ENCODE data around the gene ZSCAN12.
"Not testable (repeated sequence)": the region's sequence is repeated elsewhere in the genome, so short reads cannot be mapped to it uniquely, and the experiment has no call there.

ZSCAN12 gene

DNA sequence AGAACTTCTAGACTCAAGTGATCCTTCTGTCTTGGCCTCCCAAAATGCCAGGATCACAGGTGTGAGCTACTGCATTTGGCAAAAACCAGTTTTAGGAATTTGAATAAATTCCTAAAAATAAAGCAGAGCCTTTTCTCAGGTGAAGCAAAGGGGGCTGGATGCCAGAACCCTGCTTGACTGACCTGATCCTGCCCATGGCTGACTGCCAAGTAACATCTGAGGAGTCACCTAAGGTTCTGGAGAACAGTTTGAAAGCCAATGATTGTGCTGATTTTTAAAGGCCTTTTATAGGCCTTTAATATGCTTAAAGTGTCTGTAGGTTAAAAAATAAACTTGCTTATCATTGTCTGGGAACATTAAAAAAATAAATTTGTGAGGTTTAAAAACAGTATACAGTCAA is 14.1 kb upstream of the ZSCAN12 start:
- Histone ChIP-seq H3K4me3 (IDR thresholded peaks at IDR 0.05; ENCODE audit: insufficient read depth, low read depth, low read length) (no peak overlapping the region), H3K79me2 (ENCODE audit: insufficient read depth, low read depth) (no peaks in the 10 kb centered on the region), H3K27me3 (ENCODE audit: insufficient read depth, low read depth) (no peaks in the 10 kb centered on the region), H3K9ac (no peak overlapping the region), H4K20me1 (ENCODE audit: insufficient read depth) (no peaks in the 10 kb centered on the region), H2AFZ (ENCODE audit: low read depth) (no peak overlapping the region), H3K4me1 (ENCODE audit: low read depth, poor library complexity, severe bottlenecking) (no peaks in the 10 kb centered on the region), H3K4me2 (no peak overlapping the region), H3K36me3 (ENCODE audit: insufficient read depth) (no peaks in the 10 kb centered on the region), H3K27ac (no peak overlapping the region)
- TF ChIP-seq, protein P1, sequence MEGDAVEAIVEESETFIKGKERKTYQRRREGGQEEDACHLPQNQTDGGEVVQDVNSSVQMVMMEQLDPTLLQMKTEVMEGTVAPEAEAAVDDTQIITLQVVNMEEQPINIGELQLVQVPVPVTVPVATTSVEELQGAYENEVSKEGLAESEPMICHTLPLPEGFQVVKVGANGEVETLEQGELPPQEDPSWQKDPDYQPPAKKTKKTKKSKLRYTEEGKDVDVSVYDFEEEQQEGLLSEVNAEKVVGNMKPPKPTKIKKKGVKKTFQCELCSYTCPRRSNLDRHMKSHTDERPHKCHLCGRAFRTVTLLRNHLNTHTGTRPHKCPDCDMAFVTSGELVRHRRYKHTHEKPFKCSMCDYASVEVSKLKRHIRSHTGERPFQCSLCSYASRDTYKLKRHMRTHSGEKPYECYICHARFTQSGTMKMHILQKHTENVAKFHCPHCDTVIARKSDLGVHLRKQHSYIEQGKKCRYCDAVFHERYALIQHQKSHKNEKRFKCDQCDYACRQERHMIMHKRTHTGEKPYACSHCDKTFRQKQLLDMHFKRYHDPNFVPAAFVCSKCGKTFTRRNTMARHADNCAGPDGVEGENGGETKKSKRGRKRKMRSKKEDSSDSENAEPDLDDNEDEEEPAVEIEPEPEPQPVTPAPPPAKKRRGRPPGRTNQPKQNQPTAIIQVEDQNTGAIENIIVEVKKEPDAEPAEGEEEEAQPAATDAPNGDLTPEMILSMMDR (conservative IDR thresholded peaks at IDR 0.05; ENCODE audit: low read depth, low read length), result no peak

DNA sequence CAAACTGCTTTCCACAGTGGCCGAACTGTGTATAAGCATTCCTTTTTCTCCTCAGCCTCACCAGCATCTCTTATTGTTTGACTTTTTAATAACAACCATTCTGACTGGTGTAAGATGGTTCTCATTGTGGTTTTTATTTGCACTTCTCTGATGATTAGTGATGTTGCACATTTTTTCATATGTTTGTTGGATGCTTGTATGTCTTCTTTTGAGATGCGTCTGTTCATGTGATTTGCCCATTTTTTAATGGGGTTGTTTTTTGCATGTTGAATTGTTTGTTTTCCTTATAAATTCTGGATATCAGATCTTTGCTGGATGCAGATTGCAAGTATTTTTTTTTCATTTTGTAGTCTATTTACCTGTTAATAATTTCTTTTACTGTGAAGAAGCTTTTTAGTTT is 11.2 kb upstream of the ZSCAN12 start:
- H3K27me3 ChIP-seq (ENCODE audit: insufficient read depth, low read depth), result no peaks in the 10 kb centered on the region
- no peaks in the 10 kb centered on the region for H4K20me1 ChIP-seq (ENCODE audit: insufficient read depth)
- no peaks in the 10 kb centered on the region for H3K79me2 ChIP-seq (ENCODE audit: insufficient read depth, low read depth)
- no peaks in the 10 kb centered on the region for H3K36me3 ChIP-seq (ENCODE audit: insufficient read depth)
- H3K9ac ChIP-seq, result no peak overlapping the region
- no peak overlapping the region for H3K4me3 ChIP-seq (IDR thresholded peaks at IDR 0.05; ENCODE audit: insufficient read depth, low read depth, low read length)
- no peaks in the 10 kb centered on the region for H3K4me1 ChIP-seq (ENCODE audit: low read depth, poor library complexity, severe bottlenecking)
- H3K27ac ChIP-seq, result no peak overlapping the region
- H2AFZ ChIP-seq (ENCODE audit: low read depth), result no peak overlapping the region
- H3K4me2 ChIP-seq, result no peak overlapping the region
- TF ChIP-seq, protein P1 (conservative IDR thresholded peaks at IDR 0.05; ENCODE audit: low read depth, low read length), result no peak

DNA sequence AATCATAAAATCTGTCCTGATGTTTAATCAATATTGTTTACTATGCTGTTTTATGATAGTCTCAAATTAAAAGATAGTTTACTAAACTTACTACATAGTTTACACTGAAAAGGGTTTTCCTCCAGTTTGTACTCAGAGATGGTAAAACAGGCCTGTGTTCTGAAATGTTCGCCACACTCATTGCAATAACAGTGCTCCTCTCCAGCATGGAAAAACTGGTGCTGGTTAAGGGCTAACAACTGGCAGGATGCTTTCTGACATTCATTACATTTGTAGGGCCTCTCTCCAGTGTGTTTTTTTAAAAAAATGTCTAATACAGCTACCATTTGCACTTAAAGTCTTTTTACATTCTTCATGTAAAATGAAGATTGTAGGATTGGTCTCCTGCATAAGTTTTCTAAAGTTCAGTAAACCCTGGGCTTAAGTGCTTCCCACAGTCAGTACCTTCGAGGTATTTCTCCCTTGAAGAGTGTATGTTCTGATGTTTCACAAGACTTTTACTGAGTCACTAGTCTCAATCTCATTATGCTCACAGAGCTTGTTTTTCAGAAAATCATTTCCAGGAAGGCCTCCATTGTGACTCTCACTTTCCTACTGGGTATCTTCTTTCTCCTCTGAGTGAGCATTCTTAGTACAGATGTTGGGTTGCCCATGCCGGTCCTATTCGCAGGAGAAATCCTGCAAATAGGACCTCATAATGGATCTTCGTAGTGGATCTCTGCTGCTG is 8.7 kb upstream of the ZSCAN12 start:
- H3K4me3 ChIP-seq (IDR thresholded peaks at IDR 0.05; ENCODE audit: insufficient read depth, low read depth, low read length), result no peak overlapping the region
- H3K4me2 ChIP-seq, result no peak overlapping the region
- no peak overlapping the region for H3K9ac ChIP-seq
- H3K79me2 ChIP-seq (ENCODE audit: insufficient read depth, low read depth), result no peaks in the 10 kb centered on the region
- no peak overlapping the region for H2AFZ ChIP-seq (ENCODE audit: low read depth)
- H3K4me1 ChIP-seq (ENCODE audit: low read depth, poor library complexity, severe bottlenecking), result no peaks in the 10 kb centered on the region
- no peaks in the 10 kb centered on the region for H3K36me3 ChIP-seq (ENCODE audit: insufficient read depth)
- TF ChIP-seq, protein P1 (conservative IDR thresholded peaks at IDR 0.05; ENCODE audit: low read depth, low read length), result no peak
- H4K20me1 ChIP-seq (ENCODE audit: insufficient read depth), result no peaks in the 10 kb centered on the region
- no peak overlapping the region for H3K27ac ChIP-seq
- H3K27me3 ChIP-seq (ENCODE audit: insufficient read depth, low read depth), result no peaks in the 10 kb centered on the region

DNA sequence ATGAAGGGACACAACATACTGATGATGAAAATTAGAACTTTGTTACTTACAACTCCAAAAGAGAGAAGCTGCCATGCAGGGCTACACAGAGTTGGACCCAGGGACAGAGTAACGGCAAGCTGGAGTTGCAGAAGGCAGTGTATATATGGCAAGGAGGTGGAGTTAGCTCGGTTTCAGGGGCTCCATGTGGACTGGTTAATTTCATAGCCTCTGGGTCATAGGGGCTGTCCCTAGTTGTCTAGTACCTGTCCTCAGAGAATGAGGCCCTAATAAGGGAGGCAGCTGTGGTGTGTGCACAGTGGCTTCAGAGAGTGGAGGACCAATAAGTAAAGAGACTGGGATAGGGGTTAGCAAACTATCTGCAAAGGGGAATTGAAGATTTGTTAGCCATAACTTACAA is 7.9 kb upstream of the ZSCAN12 start:
- H4K20me1 ChIP-seq (ENCODE audit: insufficient read depth), result no peaks in the 10 kb centered on the region
- H3K27ac ChIP-seq, result no peak overlapping the region
- H3K36me3 ChIP-seq (ENCODE audit: insufficient read depth), result no peaks in the 10 kb centered on the region
- no peak overlapping the region for H3K4me3 ChIP-seq (IDR thresholded peaks at IDR 0.05; ENCODE audit: insufficient read depth, low read depth, low read length)
- H3K4me1 ChIP-seq (ENCODE audit: low read depth, poor library complexity, severe bottlenecking), result no peaks in the 10 kb centered on the region
- no peaks in the 10 kb centered on the region for H3K79me2 ChIP-seq (ENCODE audit: insufficient read depth, low read depth)
- no peak overlapping the region for H2AFZ ChIP-seq (ENCODE audit: low read depth)
- no peaks in the 10 kb centered on the region for H3K27me3 ChIP-seq (ENCODE audit: insufficient read depth, low read depth)
- H3K4me2 ChIP-seq, result no peak overlapping the region
- no peak overlapping the region for H3K9ac ChIP-seq
- TF ChIP-seq, protein P1 (conservative IDR thresholded peaks at IDR 0.05; ENCODE audit: low read depth, low read length), result no peak

DNA sequence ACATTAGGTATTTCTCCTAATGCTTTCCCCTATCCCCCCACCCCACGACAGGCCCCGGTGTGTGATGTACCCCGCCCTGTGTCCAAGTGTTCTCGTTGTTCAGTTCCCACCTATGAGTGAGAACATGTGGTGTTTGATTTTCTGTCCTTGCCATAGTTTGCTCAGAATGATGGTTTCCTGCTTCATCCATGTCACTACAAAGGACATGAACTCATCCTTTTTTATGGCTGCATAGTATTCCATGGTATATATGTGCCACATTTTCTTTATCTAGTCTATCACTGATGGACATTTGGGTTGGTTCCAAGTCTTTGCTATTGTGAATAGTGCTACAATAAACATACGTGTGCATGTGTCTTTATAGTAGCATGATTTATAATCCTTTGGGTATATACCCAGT is 4.4 kb upstream of the ZSCAN12 start:
- not testable (repeated sequence) for H4K20me1 ChIP-seq (ENCODE audit: insufficient read depth); H3K27me3 ChIP-seq (ENCODE audit: insufficient read depth, low read depth); H3K9ac ChIP-seq; H3K36me3 ChIP-seq (ENCODE audit: insufficient read depth); H3K4me3 ChIP-seq (IDR thresholded peaks at IDR 0.05; ENCODE audit: insufficient read depth, low read depth, low read length); H2AFZ ChIP-seq (ENCODE audit: low read depth); H3K79me2 ChIP-seq (ENCODE audit: insufficient read depth, low read depth); H3K4me1 ChIP-seq (ENCODE audit: low read depth, poor library complexity, severe bottlenecking); H3K27ac ChIP-seq; H3K4me2 ChIP-seq

Data from KMS-11 (cell line).